HepG2 (cell line): ENCODE results near the gene EVA1A. TPM values are rescaled to one million over a fixed set of nuclear protein-coding genes. Genes with fewer than 3 reads are reported as not detected.

ENCODE experiments used
- AKNA ChIP-seq: sonication (generic); formaldehyde crosslinking; IDR thresholded peaks from 2 replicates; pipeline ENCODE4 v1.4.0; 2020; ENCODE audit warnings: missing genetic modification reagents, borderline replicate concordance
- CSRNP1 ChIP-seq: sonication (generic); formaldehyde crosslinking; IDR thresholded peaks from 2 replicates; pipeline ENCODE4 v1.8.1; 2023; ENCODE audit warnings: mild to moderate bottlenecking, missing genetic modification reagents
- DMAP1 ChIP-seq: IDR thresholded peaks from 2 replicates; pipeline ENCODE4 v1.6.1; 2016
- FLYWCH1 ChIP-seq: sonication (generic); formaldehyde crosslinking; IDR thresholded peaks from 2 replicates; pipeline ENCODE4 v1.8.1; 2023; ENCODE audit warnings: mild to moderate bottlenecking, missing genetic modification reagents
- FOXK1 ChIP-seq: sonication (generic); formaldehyde crosslinking; IDR thresholded peaks from 2 replicates; pipeline ENCODE4 v1.4.0; 2020; ENCODE audit warnings: low read depth, missing genetic modification reagents, borderline replicate concordance
- HDAC2 ChIP-seq: sonication (generic); formaldehyde crosslinking; IDR thresholded peaks from 2 replicates; pipeline ENCODE4 v1.4.0; 2020; ENCODE audit warnings: missing genetic modification reagents
- HHEX ChIP-seq: IDR thresholded peaks from 2 replicates; pipeline ENCODE4 v1.6.1; 2016; ENCODE audit warnings: control low read depth
- HOXD1 ChIP-seq: sonication (generic); formaldehyde crosslinking; IDR thresholded peaks from 2 replicates; pipeline ENCODE4 v1.5.0; 2020; ENCODE audit warnings: missing genetic modification reagents
- REL ChIP-seq: sonication (generic); formaldehyde crosslinking; conservative IDR thresholded peaks from 2 replicates; pipeline ENCODE4 v1.8.0; 2022; ENCODE audit warnings: mild to moderate bottlenecking, missing genetic modification reagents, moderate library complexity
- SRSF9 ChIP-seq: fragments of 200-400 bp; formaldehyde crosslinking; IDR thresholded peaks from 2 replicates; pipeline ENCODE4 v1.6.1; 2018; ENCODE audit warnings: borderline replicate concordance, mild to moderate bottlenecking, low read depth, low read length; ENCODE audit not compliant: insufficient read depth, poor library complexity, severe bottlenecking
- THAP8 ChIP-seq: sonication (generic); formaldehyde crosslinking; IDR thresholded peaks from 2 replicates; pipeline ENCODE4 v1.5.1; 2020; ENCODE audit warnings: missing genetic modification reagents, mild to moderate bottlenecking, borderline replicate concordance
- ZBTB1 ChIP-seq: sonication (generic); formaldehyde crosslinking; IDR thresholded peaks from 2 replicates; pipeline ENCODE4 v1.4.0; 2020; ENCODE audit warnings: missing genetic modification reagents, borderline replicate concordance
- ZBTB44 ChIP-seq: sonication (generic); formaldehyde crosslinking; IDR thresholded peaks from 2 replicates; pipeline ENCODE4 v1.4.0; 2020; ENCODE audit warnings: missing genetic modification reagents
- ZC3H13 ChIP-seq: sonication (generic); formaldehyde crosslinking; IDR thresholded peaks from 2 replicates; pipeline ENCODE4 v1.8.1; 2023; ENCODE audit warnings: mild to moderate bottlenecking, missing genetic modification reagents, moderate library complexity
- ZNF224 ChIP-seq: sonication (generic); formaldehyde crosslinking; IDR thresholded peaks from 2 replicates; pipeline ENCODE4 v1.5.0; 2020; ENCODE audit warnings: mild to moderate bottlenecking, missing genetic modification reagents
- ZNF232 ChIP-seq: sonication (generic); formaldehyde crosslinking; IDR thresholded peaks from 2 replicates; pipeline ENCODE4 v1.4.0; 2020; ENCODE audit warnings: missing genetic modification reagents, borderline replicate concordance
- ZNF44 ChIP-seq: sonication (generic); formaldehyde crosslinking; IDR thresholded peaks from 2 replicates; pipeline ENCODE4 v1.5.1; 2020; ENCODE audit warnings: mild to moderate bottlenecking, missing genetic modification reagents
- ZNF839 ChIP-seq: sonication (generic); formaldehyde crosslinking; IDR thresholded peaks from 2 replicates; pipeline ENCODE4 v1.4.0; 2020; ENCODE audit warnings: missing genetic modification reagents, mild to moderate bottlenecking, borderline replicate concordance
- ZNF883 ChIP-seq: sonication (generic); formaldehyde crosslinking; IDR thresholded peaks from 2 replicates; pipeline ENCODE4 v1.5.1; 2020; ENCODE audit warnings: mild to moderate bottlenecking, missing genetic modification reagents; ENCODE audit errors: not compliant biosample characterization
- ZZZ3 ChIP-seq: sonication (generic); formaldehyde crosslinking; IDR thresholded peaks from 2 replicates; pipeline ENCODE4 v1.4.0; 2020; ENCODE audit warnings: missing genetic modification reagents, mild to moderate bottlenecking, borderline replicate concordance
- polyA plus RNA-seq, 8 experiments: library from polyadenylated mRNA; depleted of rRNA in 3 of 8; stranded (reverse) in 7 of 8; unstranded in 1 of 8; fragments of >200 nt; fragmentation: Illumina TruSeq in 4 of 8; extraction: Trizol in 4 of 8; gene quantifications; 2 replicates each; pipeline versions ENCODE4 v1.2.1 to v1.2.3, GENCODE V29; 2011 to 2016; ENCODE audit warnings: low read depth in 4 of 8, missing spikeins in 1 of 8, mixed read lengths in 1 of 8; ENCODE audit not compliant: insufficient read depth in 1 of 8
- total RNA-seq, 5 experiments: library from RNA; depleted of rRNA; stranded (reverse); fragments of >200 nt; fragmentation: Illumina TruSeq; extraction: Trizol; gene quantifications; 2 replicates each; pipeline ENCODE4 v1.2.3, GENCODE V29; 2016; ENCODE audit warnings: low read depth in 1 of 5

The EVA1A gene
- total and polyA plus RNA-seq, 2 of the 13 experiments (the other 11 are each of a cell fraction or from before 2014, with no cell fraction given) = 57.5 to 57.8 TPM

- TF ChIP-seq ZNF232 (CRISPR knock-in tag) (0 out of 2 replicates have a peak, but pooled peaks have one; percentile 36), FLYWCH1 (CRISPR knock-in tag) (no peak), SRSF9 (no peak), ZC3H13 (CRISPR knock-in tag) (no peak), ZBTB1 (CRISPR knock-in tag) (no peak), REL (CRISPR knock-in tag) (no peak), ZNF44 (CRISPR knock-in tag) (peak; percentile 89; the same call in 1 of the 2 replicates), CSRNP1 (CRISPR knock-in tag) (peak; percentile 55; the same call in 1 of the 2 replicates), ZZZ3 (CRISPR knock-in tag) (no peak), ZNF883 (CRISPR knock-in tag) (peak; percentile 83), ZNF839 (CRISPR knock-in tag) (peak; percentile 82; the same call in 1 of the 2 replicates), HOXD1 (CRISPR knock-in tag) (no peak), ZNF224 (CRISPR knock-in tag) (peak; percentile 81; the same call in 1 of the 2 replicates), HHEX (CRISPR knock-in tag) (no peak), ZBTB44 (CRISPR knock-in tag) (no peak), FOXK1 (CRISPR knock-in tag) (no peak), THAP8 (CRISPR knock-in tag) (no peak), DMAP1 (CRISPR knock-in tag) (no peak), AKNA (CRISPR knock-in tag) (no peak), HDAC2 (peak; percentile 47; the same call in 1 of the 2 replicates)
These were observed 48.1 kb upstream of the EVA1A start (continued) for GRCh38 chr2:75608684-75609333.
